ENCODE data around the gene GGT1. TPM values are rescaled to one million over a fixed set of nuclear protein-coding genes. Genes with fewer than 3 reads are reported as not detected.

The GGT1 gene
- total and polyA plus RNA-seq, 9 donors: 1.6 to 6.2 (median 3.5) TPM

DNA sequence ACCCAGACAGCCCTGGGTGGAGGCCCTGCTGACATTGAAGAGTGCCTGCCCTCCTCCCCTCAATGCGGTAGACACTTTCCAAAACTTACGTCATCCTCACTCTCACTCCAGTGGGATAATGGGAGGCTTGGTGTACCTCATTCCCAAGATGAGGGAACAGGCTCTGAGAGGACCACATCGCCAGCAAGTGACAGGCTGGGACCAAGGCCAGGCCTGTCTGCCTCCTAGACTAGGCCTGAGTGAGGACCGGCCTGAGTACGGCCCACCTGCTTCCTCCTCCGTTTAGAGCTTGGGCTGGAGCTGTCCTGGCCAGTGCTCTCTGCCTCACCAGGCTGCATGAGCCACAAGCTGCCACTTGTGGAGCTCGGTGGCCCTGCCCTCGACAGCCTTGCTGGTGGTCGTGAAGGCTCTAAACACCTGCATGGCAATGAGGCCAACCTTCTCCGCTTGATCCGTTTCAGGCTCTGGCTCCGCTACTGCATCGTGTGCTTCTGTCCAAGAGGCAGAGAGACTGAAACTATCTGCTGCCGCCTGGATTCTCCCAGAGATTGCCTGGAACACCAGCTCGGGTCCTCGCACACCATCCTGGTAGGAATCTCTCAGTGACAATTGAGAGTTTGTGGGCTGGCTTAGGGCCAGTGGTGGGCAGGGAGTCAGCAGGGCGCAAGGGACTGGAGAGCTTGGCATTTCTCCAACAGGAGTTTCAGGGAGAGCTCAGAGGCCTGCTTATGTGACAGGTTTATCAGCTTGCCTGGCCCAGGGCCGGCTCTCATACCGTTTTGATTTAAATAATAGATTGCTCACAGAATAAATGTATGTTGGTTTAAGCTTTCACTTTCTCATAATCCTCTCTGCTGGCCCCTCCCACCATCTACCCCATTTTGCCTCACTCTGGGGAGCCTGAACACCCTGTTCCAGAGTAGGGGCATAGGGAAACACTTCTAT is 19.5 kb upstream of the GGT1 start:
- no peak overlapping the region for H3K4me3 ChIP-seq
- DNase-seq: peak in 2 of 5 donors; percentile 32 to 56
- no peaks in the 10 kb centered on the region for H3K36me3 ChIP-seq
- 49 to 55% (median 55%) methylated on average over 19 of the region's 19 CpGs for WGBS, 3 donors
- peak overlapping the region in 1 of 2 donors; percentile 21 for H3K27ac ChIP-seq
- H3K4me1 ChIP-seq (ENCODE audit: insufficient read depth): no peaks in the 10 kb centered on the region
- no peaks in the 10 kb centered on the region for H3K9me3 ChIP-seq
- TF ChIP-seq, protein P1, sequence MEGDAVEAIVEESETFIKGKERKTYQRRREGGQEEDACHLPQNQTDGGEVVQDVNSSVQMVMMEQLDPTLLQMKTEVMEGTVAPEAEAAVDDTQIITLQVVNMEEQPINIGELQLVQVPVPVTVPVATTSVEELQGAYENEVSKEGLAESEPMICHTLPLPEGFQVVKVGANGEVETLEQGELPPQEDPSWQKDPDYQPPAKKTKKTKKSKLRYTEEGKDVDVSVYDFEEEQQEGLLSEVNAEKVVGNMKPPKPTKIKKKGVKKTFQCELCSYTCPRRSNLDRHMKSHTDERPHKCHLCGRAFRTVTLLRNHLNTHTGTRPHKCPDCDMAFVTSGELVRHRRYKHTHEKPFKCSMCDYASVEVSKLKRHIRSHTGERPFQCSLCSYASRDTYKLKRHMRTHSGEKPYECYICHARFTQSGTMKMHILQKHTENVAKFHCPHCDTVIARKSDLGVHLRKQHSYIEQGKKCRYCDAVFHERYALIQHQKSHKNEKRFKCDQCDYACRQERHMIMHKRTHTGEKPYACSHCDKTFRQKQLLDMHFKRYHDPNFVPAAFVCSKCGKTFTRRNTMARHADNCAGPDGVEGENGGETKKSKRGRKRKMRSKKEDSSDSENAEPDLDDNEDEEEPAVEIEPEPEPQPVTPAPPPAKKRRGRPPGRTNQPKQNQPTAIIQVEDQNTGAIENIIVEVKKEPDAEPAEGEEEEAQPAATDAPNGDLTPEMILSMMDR (IDR thresholded peaks at IDR 0.05): no peak
- TF ChIP-seq POLR2A (IDR thresholded peaks at IDR 0.05) (no peak), EP300 (IDR thresholded peaks at IDR 0.05) (no peak)
- no peaks in the 10 kb centered on the region for H3K27me3 ChIP-seq
- intact Hi-C loops (cut with DNase I): no loop called here

- intact Hi-C loops (cut with DNase I): no loop called here
- 77 to 83% (median 78%) methylated on average over 5 of the region's 5 CpGs for WGBS, 3 donors
- Histone ChIP-seq H3K27me3 (no peaks in the 10 kb centered on the region), H3K9me3 (no peaks in the 10 kb centered on the region), H3K27ac (peak overlapping the region in 1 of 2 donors; percentile 21), H3K4me3 (no peak overlapping the region), H3K36me3 (no peaks in the 10 kb centered on the region), H3K4me1 (ENCODE audit: insufficient read depth) (no peaks in the 10 kb centered on the region)
- TF ChIP-seq, protein P1 (IDR thresholded peaks at IDR 0.05): no peak
- TF ChIP-seq EP300 (IDR thresholded peaks at IDR 0.05) (no peak), POLR2A (IDR thresholded peaks at IDR 0.05) (no peak)
- DNase-seq: no peak
These were observed 18.7 kb upstream of the GGT1 start for GRCh38 chr22:24584166-24584790.

DNA sequence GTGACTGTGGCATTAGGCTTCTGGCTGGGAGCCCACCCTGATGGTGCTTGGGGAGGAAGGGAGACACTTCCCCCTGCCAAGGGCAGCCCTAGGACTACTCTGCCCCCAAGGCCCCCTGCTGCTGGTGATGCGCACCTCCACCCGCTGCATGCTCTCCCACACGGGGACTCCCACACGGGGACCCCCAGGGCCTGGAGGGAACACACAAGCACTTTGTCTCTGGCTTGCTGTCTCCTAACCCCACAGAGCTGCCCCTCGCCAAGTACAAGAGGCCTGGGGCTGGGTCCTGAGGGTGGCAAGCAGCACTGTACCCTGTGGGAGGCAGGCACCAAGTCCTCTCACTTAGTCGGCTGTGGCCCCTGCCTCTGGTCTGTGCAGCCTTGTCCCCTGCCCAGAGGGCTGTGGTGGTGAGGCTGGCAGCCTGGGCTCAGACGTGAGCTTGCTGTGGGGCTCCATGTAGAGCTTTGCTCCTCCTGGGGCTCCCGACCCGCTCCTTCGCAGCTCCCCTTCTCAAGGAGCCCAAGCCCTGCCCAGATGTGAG is 18.1 kb upstream of the GGT1 start:
- no peak overlapping the region for H3K27ac ChIP-seq
- TF ChIP-seq, protein P1 (IDR thresholded peaks at IDR 0.05): no peak
- no peak for TF ChIP-seq EP300 (IDR thresholded peaks at IDR 0.05)
- no peak for TF ChIP-seq POLR2A (IDR thresholded peaks at IDR 0.05)
- no peaks in the 10 kb centered on the region for H3K27me3 ChIP-seq
- WGBS, 3 donors: 76 to 79% (median 77%) methylated on average over 10 of the region's 10 CpGs
- no peak overlapping the region for H3K4me3 ChIP-seq
- no peaks in the 10 kb centered on the region for H3K36me3 ChIP-seq
- H3K9me3 ChIP-seq: no peaks in the 10 kb centered on the region
- no peaks in the 10 kb centered on the region for H3K4me1 ChIP-seq (ENCODE audit: insufficient read depth)
- no peak for DNase-seq
- intact Hi-C loops (cut with DNase I): no loop called here

- DNase-seq: peak in 1 of 5 donors; percentile 29
- intact Hi-C loops (cut with DNase I): no loop called here
- Histone ChIP-seq H3K36me3 (no peaks in the 10 kb centered on the region), H3K4me3 (no peak overlapping the region), H3K9me3 (no peaks in the 10 kb centered on the region), H3K27me3 (no peaks in the 10 kb centered on the region), H3K4me1 (ENCODE audit: insufficient read depth) (no peaks in the 10 kb centered on the region), H3K27ac (no peak overlapping the region)
- TF ChIP-seq EP300 (IDR thresholded peaks at IDR 0.05) (no peak), POLR2A (IDR thresholded peaks at IDR 0.05) (no peak)
- TF ChIP-seq, protein P1 (IDR thresholded peaks at IDR 0.05): no peak
- WGBS, 3 donors: 89 to 100% (median 94%) methylated on average over 3 of the region's 3 CpGs
These were observed 17.5 kb upstream of the GGT1 start for GRCh38 chr22:24585461-24585860.
